ENCODE data around the gene COX8A.

- TF ChIP-seq CTCF (IDR thresholded peaks at IDR 0.05) (no peak), EZH2phosphoT487 (IDR thresholded peaks at IDR 0.05) (no peak), EZH2 (IDR thresholded peaks at IDR 0.05) (no peak)
These were observed 22.5 kb upstream of the COX8A start for GRCh38 chr11:63951779-63952536.

Data from neural progenitor cell (in vitro differentiated cells).